ENCODE data around the gene ABI3. TPM values are rescaled to one million over a fixed set of nuclear protein-coding genes. Genes with fewer than 3 reads are reported as not detected.

Gene ABI3
- total and polyA plus RNA-seq, 9 of the 15 experiments (the other 6 are each of a cell fraction or from before 2014, with no cell fraction given), result not detected

- no peaks in the 10 kb centered on the region for H3K36me3 ChIP-seq (ENCODE audit: control insufficient read depth, insufficient read depth, low read length)
- CTCF ChIA-PET (ENCODE audit: low intra/inter-chr PET ratio), result no interaction called here
- intact Hi-C loops (cut with micrococcal nuclease) (no loop called here), in situ Hi-C loops (cut with MboI) (no loop called here)
- no peak overlapping the region for H2AFZ ChIP-seq (ENCODE audit: low read depth, low read length)
- POLR2A ChIA-PET, result interaction anchor here (0.6 kb wide), 1 partner anchor 62 kb away, joined by 3 read pairs; no protein-coding TSS in a partner anchor
- TF ChIP-seq CEBPB (tag; IDR thresholded peaks at IDR 0.05) (no peak), DPF2 (IDR thresholded peaks at IDR 0.05) (no peak), FOXK2 (conservative IDR thresholded peaks at IDR 0.05 in 1 of 2, IDR thresholded peaks at IDR 0.05 in 1 of 2; ENCODE audit: low read depth in 2 of 2) (no peak)
- no peaks in the 10 kb centered on the region for H4K20me1 ChIP-seq (replicated peaks; ENCODE audit: control insufficient read depth, insufficient read depth, low read length)
- no peaks in the 10 kb centered on the region for H3K9me1 ChIP-seq (ENCODE audit: control insufficient read depth, insufficient read depth, low read length)
- H3K79me2 ChIP-seq (ENCODE audit: control insufficient read depth, insufficient read depth, low read length), result no peaks in the 10 kb centered on the region
- ATAC-seq, result no peak
- no peaks in the 10 kb centered on the region for H3K4me1 ChIP-seq (replicated peaks in 1 of 2; ENCODE audit: control insufficient read depth in 2 of 2, insufficient read depth in 2 of 2, low read length in 2 of 2)
- H3K27ac ChIP-seq (ENCODE audit: extremely low read depth, low read depth, low read length), result no peak overlapping the region
- H3K9ac ChIP-seq (ENCODE audit: insufficient read depth in 1 of 2, low read depth in 2 of 2, low read length in 2 of 2), result no peak overlapping the region
- no peak overlapping the region for H3K4me2 ChIP-seq (ENCODE audit: insufficient read depth, low read length)
- WGBS (ENCODE audit: insufficient coverage, low coverage, missing lambda C conversion rate), result 2% methylated on average over 5 of the region's 5 CpGs
- no peak overlapping the region for H3K4me3 ChIP-seq
- H3K27me3 ChIP-seq (ENCODE audit: control insufficient read depth in 2 of 2, insufficient read depth in 2 of 2, low read length in 2 of 2), result peaks cover 22 to 51% of the 10 kb centered on the region in 2 experiments
- BruUV-seq (replicated peaks), result no TSS peak
- no peak for FAIRE-seq
- no peak for DNase-seq (ENCODE audit: extremely low read depth in 1 of 4, low spot score in 3 of 4)
- no peaks in the 10 kb centered on the region for H3K9me3 ChIP-seq (replicated peaks; ENCODE audit: control insufficient read depth, insufficient read depth, low read depth, low read length)
Observed at GRCh38 chr17:49269356-49269755, 58.8 kb downstream of the ABI3 start.

Other genes with a start within 250 kb of the ABI3 start
- gene GIP, start 242.1 kb upstream of the ABI3 start, total RNA-seq (2014; rRNA removed), result not detected in 2 replicates
- not detected in 2 replicates for gene GIP, start 242.1 kb upstream of the ABI3 start, total RNA-seq (2014; rRNA removed; fragmentation: Illumina TruSeq; extraction: Trizol)
- not detected in 2 replicates for gene GIP, start 242.1 kb upstream of the ABI3 start, total RNA-seq (2015; rRNA removed; fragmentation: Illumina TruSeq; extraction: Trizol)
- not detected in 2 replicates for gene GIP, start 242.1 kb upstream of the ABI3 start, total RNA-seq (2021)
- 0.15 TPM in 1 of 2 replicates, not detected in the other for gene GIP, start 242.1 kb upstream of the ABI3 start, polyA plus RNA-seq (2011; rRNA removed)
- not detected in 2 replicates for gene GIP, start 242.1 kb upstream of the ABI3 start, polyA plus RNA-seq (2014; fragmentation: Illumina TruSeq; extraction: Trizol)
- gene GIP, start 242.1 kb upstream of the ABI3 start, polyA plus RNA-seq (2014; fragmentation: Nextera tagmentation; extraction: Ambion mirVana), result under 1 TPM in 1 of 2 experiments, not detected in 1; 0.08 TPM
- 0.12 TPM in 1 of 2 replicates, not detected in the other for gene GIP, start 242.1 kb upstream of the ABI3 start, polyA plus RNA-seq (2014; rRNA removed)
- 53.6 and 61.6 TPM in 2 replicates for gene IGF2BP1, start 213.3 kb upstream of the ABI3 start, total RNA-seq (2014; rRNA removed)
- 64.8 and 66.8 TPM in 2 replicates for gene IGF2BP1, start 213.3 kb upstream of the ABI3 start, total RNA-seq (2014; rRNA removed; fragmentation: Illumina TruSeq; extraction: Trizol)
- 65.5 and 72.0 TPM in 2 replicates for gene IGF2BP1, start 213.3 kb upstream of the ABI3 start, total RNA-seq (2015; rRNA removed; fragmentation: Illumina TruSeq; extraction: Trizol)
- 291 and 318 TPM in 2 replicates for gene IGF2BP1, start 213.3 kb upstream of the ABI3 start, total RNA-seq (2021)
- gene IGF2BP1, start 213.3 kb upstream of the ABI3 start, polyA plus RNA-seq (2011; rRNA removed), result 27.4 and 31.8 TPM in 2 replicates
- 71.8 and 80.4 TPM in 2 replicates for gene IGF2BP1, start 213.3 kb upstream of the ABI3 start, polyA plus RNA-seq (2014; fragmentation: Illumina TruSeq; extraction: Trizol)
- gene IGF2BP1, start 213.3 kb upstream of the ABI3 start, polyA plus RNA-seq (2014; fragmentation: Nextera tagmentation; extraction: Ambion mirVana), result 10 to 100 TPM; 13.0 to 13.8 TPM
- gene IGF2BP1, start 213.3 kb upstream of the ABI3 start, polyA plus RNA-seq (2014; rRNA removed), result 41.5 and 47.2 TPM in 2 replicates
- not detected in 2 replicates for gene B4GALNT2, start 77.9 kb upstream of the ABI3 start, total RNA-seq (2014; rRNA removed)
- gene B4GALNT2, start 77.9 kb upstream of the ABI3 start, total RNA-seq (2014; rRNA removed; fragmentation: Illumina TruSeq; extraction: Trizol), result not detected in 2 replicates
- not detected in 2 replicates for gene B4GALNT2, start 77.9 kb upstream of the ABI3 start, total RNA-seq (2015; rRNA removed; fragmentation: Illumina TruSeq; extraction: Trizol)
- gene B4GALNT2, start 77.9 kb upstream of the ABI3 start, total RNA-seq (2021), result 0.04 TPM in 1 of 2 replicates, not detected in the other
- gene B4GALNT2, start 77.9 kb upstream of the ABI3 start, polyA plus RNA-seq (2011; rRNA removed), result not detected in 2 replicates
- gene B4GALNT2, start 77.9 kb upstream of the ABI3 start, polyA plus RNA-seq (2014; fragmentation: Illumina TruSeq; extraction: Trizol), result not detected in 2 replicates
- not detected for gene B4GALNT2, start 77.9 kb upstream of the ABI3 start, polyA plus RNA-seq (2014; fragmentation: Nextera tagmentation; extraction: Ambion mirVana)
- gene B4GALNT2, start 77.9 kb upstream of the ABI3 start, polyA plus RNA-seq (2014; rRNA removed), result not detected in 2 replicates
- not detected in 2 replicates for gene GNGT2, start 133 bp upstream of the ABI3 start, total RNA-seq (2014; rRNA removed)
- not detected in 2 replicates for gene GNGT2, start 133 bp upstream of the ABI3 start, total RNA-seq (2014; rRNA removed; fragmentation: Illumina TruSeq; extraction: Trizol)
- not detected in 2 replicates for gene GNGT2, start 133 bp upstream of the ABI3 start, total RNA-seq (2015; rRNA removed; fragmentation: Illumina TruSeq; extraction: Trizol)
- gene GNGT2, start 133 bp upstream of the ABI3 start, total RNA-seq (2021), result not detected in 2 replicates
- not detected in 2 replicates for gene GNGT2, start 133 bp upstream of the ABI3 start, polyA plus RNA-seq (2011; rRNA removed)
- gene GNGT2, start 133 bp upstream of the ABI3 start, polyA plus RNA-seq (2014; fragmentation: Illumina TruSeq; extraction: Trizol), result not detected in 2 replicates
- gene GNGT2, start 133 bp upstream of the ABI3 start, polyA plus RNA-seq (2014; fragmentation: Nextera tagmentation; extraction: Ambion mirVana), result not detected
- not detected in 2 replicates for gene GNGT2, start 133 bp upstream of the ABI3 start, polyA plus RNA-seq (2014; rRNA removed)
- 0.16 TPM in 1 of 2 replicates, not detected in the other for gene PHOSPHO1, start 20.1 kb downstream of the ABI3 start, total RNA-seq (2014; rRNA removed)
- not detected in 2 replicates for gene PHOSPHO1, start 20.1 kb downstream of the ABI3 start, total RNA-seq (2014; rRNA removed; fragmentation: Illumina TruSeq; extraction: Trizol)
- 0.07 TPM in 1 of 2 replicates, not detected in the other for gene PHOSPHO1, start 20.1 kb downstream of the ABI3 start, total RNA-seq (2015; rRNA removed; fragmentation: Illumina TruSeq; extraction: Trizol)
- gene PHOSPHO1, start 20.1 kb downstream of the ABI3 start, total RNA-seq (2021), result 0.13 TPM in 1 of 2 replicates, not detected in the other
- 0.06 TPM in 1 of 2 replicates, not detected in the other for gene PHOSPHO1, start 20.1 kb downstream of the ABI3 start, polyA plus RNA-seq (2011; rRNA removed)
- gene PHOSPHO1, start 20.1 kb downstream of the ABI3 start, polyA plus RNA-seq (2014; fragmentation: Illumina TruSeq; extraction: Trizol), result not detected in 2 replicates
- gene PHOSPHO1, start 20.1 kb downstream of the ABI3 start, polyA plus RNA-seq (2014; fragmentation: Nextera tagmentation; extraction: Ambion mirVana), result not detected
- not detected in 2 replicates for gene PHOSPHO1, start 20.1 kb downstream of the ABI3 start, polyA plus RNA-seq (2014; rRNA removed)
- gene ZNF652, start 151.5 kb downstream of the ABI3 start, total RNA-seq (2014; rRNA removed), result 6.9 and 9.7 TPM in 2 replicates
- gene ZNF652, start 151.5 kb downstream of the ABI3 start, total RNA-seq (2014; rRNA removed; fragmentation: Illumina TruSeq; extraction: Trizol), result 13.0 and 13.1 TPM in 2 replicates
- 15.5 and 15.8 TPM in 2 replicates for gene ZNF652, start 151.5 kb downstream of the ABI3 start, total RNA-seq (2015; rRNA removed; fragmentation: Illumina TruSeq; extraction: Trizol)
- gene ZNF652, start 151.5 kb downstream of the ABI3 start, total RNA-seq (2021), result 12.9 and 15.2 TPM in 2 replicates
- 8.6 and 13.3 TPM in 2 replicates for gene ZNF652, start 151.5 kb downstream of the ABI3 start, polyA plus RNA-seq (2011; rRNA removed)
- 4.8 and 5.2 TPM in 2 replicates for gene ZNF652, start 151.5 kb downstream of the ABI3 start, polyA plus RNA-seq (2014; fragmentation: Illumina TruSeq; extraction: Trizol)
- 1 to 10 TPM; 6.1 to 7.8 TPM for gene ZNF652, start 151.5 kb downstream of the ABI3 start, polyA plus RNA-seq (2014; fragmentation: Nextera tagmentation; extraction: Ambion mirVana)
- gene ZNF652, start 151.5 kb downstream of the ABI3 start, polyA plus RNA-seq (2014; rRNA removed), result 4.7 and 5.1 TPM in 2 replicates
- 252 and 320 TPM in 2 replicates for gene PHB1, start 204.2 kb downstream of the ABI3 start, total RNA-seq (2014; rRNA removed)
- gene PHB1, start 204.2 kb downstream of the ABI3 start, total RNA-seq (2014; rRNA removed; fragmentation: Illumina TruSeq; extraction: Trizol), result 307 and 349 TPM in 2 replicates
- 259 and 265 TPM in 2 replicates for gene PHB1, start 204.2 kb downstream of the ABI3 start, total RNA-seq (2015; rRNA removed; fragmentation: Illumina TruSeq; extraction: Trizol)
- 447 and 460 TPM in 2 replicates for gene PHB1, start 204.2 kb downstream of the ABI3 start, total RNA-seq (2021)
- gene PHB1, start 204.2 kb downstream of the ABI3 start, polyA plus RNA-seq (2011; rRNA removed), result 818 and 879 TPM in 2 replicates
- gene PHB1, start 204.2 kb downstream of the ABI3 start, polyA plus RNA-seq (2014; fragmentation: Illumina TruSeq; extraction: Trizol), result 486 and 570 TPM in 2 replicates
- gene PHB1, start 204.2 kb downstream of the ABI3 start, polyA plus RNA-seq (2014; fragmentation: Nextera tagmentation; extraction: Ambion mirVana), result 100 to 1,000 TPM; 191 to 412 TPM
- gene PHB1, start 204.2 kb downstream of the ABI3 start, polyA plus RNA-seq (2014; rRNA removed), result 322 and 377 TPM in 2 replicates

Measured in K562 (cell line).